Left ventricle myocardium inferior (tissue), 1 donor: ENCODE results near the gene SMIM14. TPM values are rescaled to one million over a fixed set of nuclear protein-coding genes. Genes with fewer than 3 reads are reported as not detected.

Experiments used
- DNase-seq: peaks from one replicate; pipeline ENCODE4 v3.0.0-alpha.2; 2020
- H3K27ac ChIP-seq: fragments of 200-600 bp; replicated peaks from 2 replicates; pipeline ENCODE4 v1.8.0; 2021
- H3K27me3 ChIP-seq: fragments of 200-600 bp; 2 replicates; pipeline ENCODE4 v1.8.0; 2021; ENCODE audit warnings: low read depth
- H3K36me3 ChIP-seq: fragments of 200-600 bp; 2 replicates; pipeline ENCODE4 v1.8.0; 2021
- H3K4me1 ChIP-seq: fragments of 200-600 bp; 2 replicates; pipeline ENCODE4 v1.8.0; 2021
- H3K4me3 ChIP-seq: fragments of 200-600 bp; 2 replicates; pipeline ENCODE4 v1.8.0; 2021; ENCODE audit warnings: mild to moderate bottlenecking, moderate library complexity
- H3K9me3 ChIP-seq: fragments of 200-600 bp; replicated peaks from 2 replicates; pipeline ENCODE4 v1.8.0; 2021
- intact Hi-C: fragments of 100-400 bp; cut with micrococcal nuclease; formaldehyde crosslinking; loops from one replicate; pipeline ENCODE4 v1.11.0; 2022
- total RNA-seq: library from RNA; stranded (reverse); fragmentation: NEBNext Ultra II Directional; extraction: Animal tissue kit (Norgen Biotek cat#: 25700); gene quantifications from one replicate; pipeline ENCODE4 v1.2.1, GENCODE V29; 2021
- TF ChIP-seq, protein P1 (sequence below): fragments of 200-600 bp; IDR thresholded peaks from 2 replicates; pipeline ENCODE4 v1.8.0; 2021; ENCODE audit warnings: antibody characterized with exemption, mild to moderate bottlenecking, borderline replicate concordance
- donor health status: DM: no; HTN: yes; CAD: no; lungs with severe emphysema.

SMIM14 gene
- total RNA-seq, 1 donor from 2014 or later = 11.4 TPM

DNA sequence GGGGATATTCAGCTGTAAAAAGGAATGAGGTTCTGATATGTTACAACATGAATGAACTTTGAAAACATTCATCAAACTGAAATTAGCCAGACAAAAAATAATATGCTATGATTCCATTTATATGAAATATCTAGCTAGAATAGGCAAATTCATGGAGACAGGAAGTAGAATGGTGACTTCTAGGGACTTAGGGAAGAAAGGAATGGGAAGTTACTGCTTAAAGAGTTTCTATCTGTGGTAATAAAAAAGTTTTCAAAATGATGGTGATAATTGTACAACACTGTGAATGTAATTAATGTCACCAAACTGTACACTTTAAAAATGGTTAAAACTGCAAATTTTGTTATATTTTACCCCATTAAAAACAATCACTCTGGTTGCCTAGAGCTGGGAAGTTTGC lies 30.2 kb downstream of the SMIM14 start:
- no peak overlapping the region for H3K27ac ChIP-seq
- H3K9me3 ChIP-seq = peaks cover 15% of the 10 kb centered on the region
- no peak overlapping the region for H3K4me3 ChIP-seq
- peaks cover 48% of the 10 kb centered on the region for H3K36me3 ChIP-seq
- intact Hi-C loops = no loop called here
- H3K4me1 ChIP-seq = peaks cover 18% of the 10 kb centered on the region
- no peaks in the 10 kb centered on the region for H3K27me3 ChIP-seq
- DNase-seq = no peak
- TF ChIP-seq, protein P1, sequence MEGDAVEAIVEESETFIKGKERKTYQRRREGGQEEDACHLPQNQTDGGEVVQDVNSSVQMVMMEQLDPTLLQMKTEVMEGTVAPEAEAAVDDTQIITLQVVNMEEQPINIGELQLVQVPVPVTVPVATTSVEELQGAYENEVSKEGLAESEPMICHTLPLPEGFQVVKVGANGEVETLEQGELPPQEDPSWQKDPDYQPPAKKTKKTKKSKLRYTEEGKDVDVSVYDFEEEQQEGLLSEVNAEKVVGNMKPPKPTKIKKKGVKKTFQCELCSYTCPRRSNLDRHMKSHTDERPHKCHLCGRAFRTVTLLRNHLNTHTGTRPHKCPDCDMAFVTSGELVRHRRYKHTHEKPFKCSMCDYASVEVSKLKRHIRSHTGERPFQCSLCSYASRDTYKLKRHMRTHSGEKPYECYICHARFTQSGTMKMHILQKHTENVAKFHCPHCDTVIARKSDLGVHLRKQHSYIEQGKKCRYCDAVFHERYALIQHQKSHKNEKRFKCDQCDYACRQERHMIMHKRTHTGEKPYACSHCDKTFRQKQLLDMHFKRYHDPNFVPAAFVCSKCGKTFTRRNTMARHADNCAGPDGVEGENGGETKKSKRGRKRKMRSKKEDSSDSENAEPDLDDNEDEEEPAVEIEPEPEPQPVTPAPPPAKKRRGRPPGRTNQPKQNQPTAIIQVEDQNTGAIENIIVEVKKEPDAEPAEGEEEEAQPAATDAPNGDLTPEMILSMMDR = no peak

DNA sequence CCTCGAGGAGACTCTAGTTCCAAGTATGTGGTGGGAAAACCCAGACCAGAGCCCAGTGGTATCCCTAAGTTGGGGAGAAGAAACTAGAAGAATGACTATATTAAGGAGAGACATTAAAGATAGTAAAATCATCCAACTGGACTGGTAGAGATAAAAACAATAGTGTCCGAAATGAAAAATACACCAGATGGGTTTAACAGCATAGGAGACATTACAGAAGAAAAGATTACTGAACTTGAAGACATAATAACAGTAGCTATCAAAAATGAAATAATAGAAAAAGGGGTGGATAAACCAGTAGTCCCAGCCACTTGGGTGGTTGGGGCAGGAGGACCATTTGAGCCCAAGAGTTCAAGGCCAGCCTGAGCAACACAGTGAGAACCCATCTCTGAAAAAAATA lies 31.9 kb downstream of the SMIM14 start:
- TF ChIP-seq, protein P1 = no peak
- Histone ChIP-seq H3K4me3 (no peak overlapping the region), H3K9me3 (peaks cover 15% of the 10 kb centered on the region), H3K27ac (no peak overlapping the region), H3K36me3 (peaks cover 63% of the 10 kb centered on the region), H3K4me1 (peaks cover 1% of the 10 kb centered on the region), H3K27me3 (no peaks in the 10 kb centered on the region)
- intact Hi-C loops = no loop called here
- no peak for DNase-seq

DNA sequence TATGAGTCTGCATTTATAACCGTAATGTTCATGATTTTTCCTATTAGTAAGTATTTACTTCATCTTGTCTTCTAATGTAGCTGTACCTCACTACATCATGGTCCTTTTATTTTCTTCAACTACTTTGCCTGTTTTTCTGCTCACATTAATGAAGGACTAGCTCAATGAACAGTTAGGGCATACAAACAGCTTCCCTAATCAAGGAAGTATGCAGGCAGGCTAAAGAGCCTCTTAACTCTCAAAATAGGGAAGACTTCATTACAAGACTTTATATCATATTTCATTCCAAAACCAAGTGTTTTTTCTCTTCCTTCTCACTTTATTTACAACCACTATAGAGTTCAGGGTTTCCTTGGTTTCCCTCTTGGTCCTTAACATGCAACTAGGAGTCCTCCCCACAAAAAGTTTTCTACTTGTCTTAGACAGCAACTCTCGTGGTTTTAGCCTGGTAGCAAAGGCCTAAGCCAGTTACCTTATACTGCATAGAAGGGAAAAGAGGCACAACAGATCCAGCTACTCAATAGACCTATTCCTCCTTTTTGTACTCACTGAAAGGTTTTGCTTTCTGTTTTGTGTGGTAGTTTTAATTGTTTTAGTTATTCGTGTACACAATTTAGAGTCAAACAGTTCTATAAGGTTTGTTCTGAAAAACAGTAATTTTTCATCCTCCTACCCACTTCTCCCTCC lies 40.8 kb downstream of the SMIM14 start:
- peaks cover 7% of the 10 kb centered on the region for H3K4me1 ChIP-seq

DNA sequence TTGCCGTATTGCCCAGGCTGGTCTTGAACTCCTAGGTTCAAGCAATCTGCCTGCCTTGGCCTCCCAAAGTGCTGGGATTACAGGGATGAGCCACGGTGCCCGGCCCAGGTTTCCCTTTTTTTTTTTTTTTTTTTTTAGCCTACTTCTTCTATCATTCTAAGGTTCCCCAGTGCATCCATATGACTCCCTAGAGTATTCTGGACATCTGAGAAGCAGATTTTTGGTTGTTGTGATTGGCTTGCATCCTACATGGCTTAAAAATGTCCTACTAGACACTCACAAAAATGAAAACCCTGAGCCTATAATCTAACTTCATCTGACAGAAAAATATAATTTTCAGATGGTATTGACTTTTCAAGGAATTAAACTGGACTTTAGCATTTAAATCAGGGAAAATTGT lies 41.7 kb downstream of the SMIM14 start:
- no peaks in the 10 kb centered on the region for H3K27me3 ChIP-seq
- peaks cover 30% of the 10 kb centered on the region for H3K36me3 ChIP-seq
- H3K4me3 ChIP-seq = no peak overlapping the region
- H3K9me3 ChIP-seq = no peaks in the 10 kb centered on the region
- intact Hi-C loops = no loop called here
- no peak overlapping the region for H3K27ac ChIP-seq
- TF ChIP-seq, protein P1 = no peak
- no peak for DNase-seq
- peaks cover 7% of the 10 kb centered on the region for H3K4me1 ChIP-seq

More for the DNA sequence above, 40.8 kb downstream of the SMIM14 start:
- H3K27me3 ChIP-seq = no peaks in the 10 kb centered on the region
- no peak overlapping the region for H3K4me3 ChIP-seq
- peaks cover 37% of the 10 kb centered on the region for H3K36me3 ChIP-seq
- TF ChIP-seq, protein P1 = no peak
- intact Hi-C loops = no loop called here
- DNase-seq = no peak
- H3K9me3 ChIP-seq = no peaks in the 10 kb centered on the region
- no peak overlapping the region for H3K27ac ChIP-seq

DNA sequence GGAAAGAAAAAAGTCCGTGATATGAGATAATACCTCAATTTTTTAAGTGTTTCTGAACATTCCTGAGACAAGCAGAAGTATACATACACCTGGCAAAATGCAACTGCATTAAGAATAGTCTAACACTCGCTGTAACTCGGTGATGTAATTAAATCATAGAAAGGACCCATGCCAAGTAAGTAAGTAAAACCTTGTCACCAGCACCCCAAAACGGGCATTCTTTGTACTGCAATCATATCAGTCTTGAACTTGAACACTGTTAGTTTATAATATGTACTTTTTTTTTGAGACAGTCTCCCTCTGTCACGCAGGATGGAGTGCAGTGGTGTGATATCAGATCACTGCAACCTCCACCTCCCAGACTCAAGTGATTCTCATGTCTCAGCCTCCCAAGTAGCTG lies 47.4 kb downstream of the SMIM14 start:
- intact Hi-C loops = no loop called here
- H3K4me1 ChIP-seq = no peaks in the 10 kb centered on the region
- H3K9me3 ChIP-seq = no peaks in the 10 kb centered on the region

More for the DNA sequence above, 47.4 kb downstream of the SMIM14 start:
- no peak for DNase-seq
- H3K27me3 ChIP-seq = no peaks in the 10 kb centered on the region
- peaks cover 7% of the 10 kb centered on the region for H3K36me3 ChIP-seq
- TF ChIP-seq, protein P1 = no peak
- no peak overlapping the region for H3K4me3 ChIP-seq
- H3K27ac ChIP-seq = no peak overlapping the region
